ENCODE measurements around the gene DHX40.

DNA sequence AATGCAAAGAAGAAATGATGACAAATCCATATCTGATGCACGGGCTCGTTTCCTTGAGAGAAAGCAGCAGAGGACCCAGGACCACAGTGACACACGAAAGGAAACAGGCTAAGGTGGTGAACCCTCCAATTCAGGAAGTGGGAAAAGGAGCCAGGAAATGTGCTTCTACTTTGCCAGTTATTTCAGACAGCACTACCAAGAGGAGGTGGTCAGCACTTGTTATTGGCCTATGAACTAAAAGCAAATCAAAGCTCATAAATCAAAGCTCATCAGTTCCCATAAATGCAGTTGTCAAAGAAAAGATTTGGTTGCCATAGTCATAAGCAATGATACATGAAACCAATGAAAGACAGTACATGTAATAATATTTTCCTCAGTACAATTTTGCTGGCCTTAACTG, 41.7 kb downstream of the DHX40 start:
- TF ChIP-seq POLR2A (IDR thresholded peaks at IDR 0.05) = no peak
- TF ChIP-seq, protein P1, sequence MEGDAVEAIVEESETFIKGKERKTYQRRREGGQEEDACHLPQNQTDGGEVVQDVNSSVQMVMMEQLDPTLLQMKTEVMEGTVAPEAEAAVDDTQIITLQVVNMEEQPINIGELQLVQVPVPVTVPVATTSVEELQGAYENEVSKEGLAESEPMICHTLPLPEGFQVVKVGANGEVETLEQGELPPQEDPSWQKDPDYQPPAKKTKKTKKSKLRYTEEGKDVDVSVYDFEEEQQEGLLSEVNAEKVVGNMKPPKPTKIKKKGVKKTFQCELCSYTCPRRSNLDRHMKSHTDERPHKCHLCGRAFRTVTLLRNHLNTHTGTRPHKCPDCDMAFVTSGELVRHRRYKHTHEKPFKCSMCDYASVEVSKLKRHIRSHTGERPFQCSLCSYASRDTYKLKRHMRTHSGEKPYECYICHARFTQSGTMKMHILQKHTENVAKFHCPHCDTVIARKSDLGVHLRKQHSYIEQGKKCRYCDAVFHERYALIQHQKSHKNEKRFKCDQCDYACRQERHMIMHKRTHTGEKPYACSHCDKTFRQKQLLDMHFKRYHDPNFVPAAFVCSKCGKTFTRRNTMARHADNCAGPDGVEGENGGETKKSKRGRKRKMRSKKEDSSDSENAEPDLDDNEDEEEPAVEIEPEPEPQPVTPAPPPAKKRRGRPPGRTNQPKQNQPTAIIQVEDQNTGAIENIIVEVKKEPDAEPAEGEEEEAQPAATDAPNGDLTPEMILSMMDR (IDR thresholded peaks at IDR 0.05) = no peak
- TF ChIP-seq EP300 (IDR thresholded peaks at IDR 0.05) = no peak
